Lower lobe of right lung (tissue), 2 donors: ENCODE measurements around the gene MPV17L2. TPM values are rescaled to one million over a fixed set of nuclear protein-coding genes. Genes with fewer than 3 reads are reported as not detected.

Experiments
- ATAC-seq, 2 donors: fragments of 200-7000 bp; cut with Tn5 transposase; one replicate each; pipeline ENCODE4 v1.9.1; 2020 to 2022; ENCODE audit warnings: mild to moderate bottlenecking in 2 of 2, moderate library complexity in 2 of 2
- DNase-seq: peaks from one replicate; pipeline ENCODE4 v3.0.0-alpha.2; 2020
- H3K27ac ChIP-seq: fragments of 200-600 bp; one replicate; pipeline ENCODE4 v1.8.0; 2022
- H3K27me3 ChIP-seq: fragments of 200-600 bp; one replicate; pipeline ENCODE4 v1.8.0; 2022; ENCODE audit warnings: low read depth
- H3K36me3 ChIP-seq: fragments of 200-600 bp; one replicate; pipeline ENCODE4 v1.8.0; 2022; ENCODE audit warnings: mild to moderate bottlenecking
- H3K4me1 ChIP-seq: fragments of 200-600 bp; one replicate; pipeline ENCODE4 v1.8.0; 2022
- H3K4me3 ChIP-seq: fragments of 200-600 bp; one replicate; pipeline ENCODE4 v1.8.0; 2022; ENCODE audit warnings: mild to moderate bottlenecking
- H3K9me3 ChIP-seq: fragments of 200-600 bp; one replicate; pipeline ENCODE4 v1.8.0; 2022
- intact Hi-C: fragments of 100-400 bp; cut with DNase I; formaldehyde crosslinking; loops from one replicate; pipeline ENCODE4 v1.11.0; 2022
- total RNA-seq: library from RNA; stranded (reverse); fragmentation: NEBNext Ultra II Directional; extraction: Animal tissue kit (Norgen Biotek cat#: 25700); gene quantifications from one replicate; pipeline ENCODE4 v1.2.1, GENCODE V29; 2021
- TF ChIP-seq, protein P1 (sequence below): fragments of 200-600 bp; IDR thresholded peaks from one replicate; pipeline ENCODE4 v1.8.0; 2022; ENCODE audit warnings: antibody characterized with exemption, mild to moderate bottlenecking
- donor health status: DM: no; HTN: yes; CAD: no; lungs with severe emphysema.

The MPV17L2 gene
- total RNA-seq, 1 donor from 2014 or later = 6.6 TPM

DNA sequence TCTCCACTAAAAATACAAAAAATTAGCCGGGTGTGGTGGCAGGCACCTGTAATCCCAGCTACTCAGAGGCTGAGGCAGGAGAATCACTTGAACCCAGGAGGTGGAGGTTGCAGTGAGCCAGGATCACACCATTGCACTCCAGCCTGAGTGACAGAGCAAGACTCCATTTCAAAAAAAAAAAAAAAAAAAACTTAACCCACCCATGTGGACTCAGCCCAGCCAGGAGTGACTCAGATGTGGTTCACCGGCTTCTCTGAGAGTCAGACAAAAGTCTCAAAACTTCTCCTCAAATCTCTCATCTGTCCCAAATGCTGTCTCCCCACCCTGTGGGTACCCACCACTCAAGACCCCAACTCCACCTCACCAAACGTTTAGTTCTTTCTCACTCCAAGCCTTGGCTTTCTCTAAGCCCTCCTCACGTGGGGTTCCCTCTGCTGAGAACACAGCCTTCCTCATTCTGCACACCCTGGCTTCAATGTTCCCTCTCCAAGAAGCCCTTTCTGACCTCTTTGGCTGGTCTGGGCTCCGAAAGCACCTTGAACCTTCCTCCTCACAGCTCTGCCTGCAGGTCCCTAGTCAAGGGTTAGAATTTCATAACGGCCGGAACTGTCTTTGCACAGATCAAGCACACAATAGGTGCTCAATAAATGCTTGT lies 21.9 kb downstream of the MPV17L2 start:
- H3K4me3 ChIP-seq = no peak overlapping the region
- peaks cover 5% of the 10 kb centered on the region for H3K27me3 ChIP-seq
- no peak overlapping the region for H3K27ac ChIP-seq
- H3K9me3 ChIP-seq = no peaks in the 10 kb centered on the region
- DNase-seq = no peak
- TF ChIP-seq, protein P1, sequence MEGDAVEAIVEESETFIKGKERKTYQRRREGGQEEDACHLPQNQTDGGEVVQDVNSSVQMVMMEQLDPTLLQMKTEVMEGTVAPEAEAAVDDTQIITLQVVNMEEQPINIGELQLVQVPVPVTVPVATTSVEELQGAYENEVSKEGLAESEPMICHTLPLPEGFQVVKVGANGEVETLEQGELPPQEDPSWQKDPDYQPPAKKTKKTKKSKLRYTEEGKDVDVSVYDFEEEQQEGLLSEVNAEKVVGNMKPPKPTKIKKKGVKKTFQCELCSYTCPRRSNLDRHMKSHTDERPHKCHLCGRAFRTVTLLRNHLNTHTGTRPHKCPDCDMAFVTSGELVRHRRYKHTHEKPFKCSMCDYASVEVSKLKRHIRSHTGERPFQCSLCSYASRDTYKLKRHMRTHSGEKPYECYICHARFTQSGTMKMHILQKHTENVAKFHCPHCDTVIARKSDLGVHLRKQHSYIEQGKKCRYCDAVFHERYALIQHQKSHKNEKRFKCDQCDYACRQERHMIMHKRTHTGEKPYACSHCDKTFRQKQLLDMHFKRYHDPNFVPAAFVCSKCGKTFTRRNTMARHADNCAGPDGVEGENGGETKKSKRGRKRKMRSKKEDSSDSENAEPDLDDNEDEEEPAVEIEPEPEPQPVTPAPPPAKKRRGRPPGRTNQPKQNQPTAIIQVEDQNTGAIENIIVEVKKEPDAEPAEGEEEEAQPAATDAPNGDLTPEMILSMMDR = no peak
- H3K36me3 ChIP-seq = no peaks in the 10 kb centered on the region
- H3K4me1 ChIP-seq = no peaks in the 10 kb centered on the region
- intact Hi-C loops = no loop called here
- ATAC-seq = no peak

DNA sequence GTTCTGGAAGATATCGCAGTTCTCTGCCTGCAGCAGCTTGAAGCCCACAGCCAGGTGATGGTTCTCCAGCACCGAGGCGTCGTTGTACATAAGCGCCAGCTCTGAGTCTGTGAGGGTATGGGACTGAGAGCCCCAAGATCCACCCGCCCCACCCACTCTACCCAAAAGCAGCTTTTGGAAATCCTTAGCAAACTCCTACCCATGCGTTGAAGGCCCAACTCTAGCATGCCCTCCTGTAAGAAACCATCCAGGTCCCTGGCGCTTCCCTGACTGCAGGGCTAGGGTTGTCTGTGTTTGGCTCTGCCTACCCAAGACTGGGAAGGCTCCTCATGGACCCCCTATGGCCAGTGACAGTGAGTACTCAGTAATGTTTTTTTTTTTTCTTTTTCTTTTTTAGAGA lies 23.8 kb downstream of the MPV17L2 start:
- no peak for DNase-seq
- Histone ChIP-seq H3K27ac (no peak overlapping the region), H3K4me3 (no peak overlapping the region), H3K4me1 (no peaks in the 10 kb centered on the region), H3K27me3 (no peaks in the 10 kb centered on the region), H3K36me3 (no peaks in the 10 kb centered on the region), H3K9me3 (no peaks in the 10 kb centered on the region)
- TF ChIP-seq, protein P1 = no peak
- intact Hi-C loops = no loop called here
- no peak for ATAC-seq

DNA sequence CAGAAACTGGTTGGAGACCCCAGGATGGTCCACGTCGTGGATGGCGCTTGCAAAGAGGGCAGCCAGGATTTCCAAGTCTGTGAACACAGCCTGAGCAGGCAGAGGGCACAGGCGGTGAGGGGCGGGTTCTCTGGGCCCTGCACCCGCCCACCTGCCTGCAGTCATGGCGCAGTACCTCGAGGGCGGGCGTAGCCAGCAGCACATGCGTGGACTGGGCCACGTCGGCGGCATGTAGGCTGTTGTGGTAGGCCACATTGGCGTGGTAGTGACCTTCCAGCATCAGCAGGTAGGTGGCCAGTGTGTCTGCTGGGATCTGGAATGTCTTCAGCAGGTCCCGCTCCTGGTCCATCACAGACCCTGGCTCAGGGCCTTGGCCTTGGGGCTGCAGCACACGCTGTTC lies 25.1 kb downstream of the MPV17L2 start:
- Histone ChIP-seq H3K36me3 (no peaks in the 10 kb centered on the region), H3K27me3 (no peaks in the 10 kb centered on the region), H3K4me1 (no peaks in the 10 kb centered on the region), H3K4me3 (no peak overlapping the region), H3K27ac (no peak overlapping the region), H3K9me3 (no peaks in the 10 kb centered on the region)
- TF ChIP-seq, protein P1 = no peak
- ATAC-seq = no peak
- intact Hi-C loops = no loop called here
- DNase-seq = no peak

DNA sequence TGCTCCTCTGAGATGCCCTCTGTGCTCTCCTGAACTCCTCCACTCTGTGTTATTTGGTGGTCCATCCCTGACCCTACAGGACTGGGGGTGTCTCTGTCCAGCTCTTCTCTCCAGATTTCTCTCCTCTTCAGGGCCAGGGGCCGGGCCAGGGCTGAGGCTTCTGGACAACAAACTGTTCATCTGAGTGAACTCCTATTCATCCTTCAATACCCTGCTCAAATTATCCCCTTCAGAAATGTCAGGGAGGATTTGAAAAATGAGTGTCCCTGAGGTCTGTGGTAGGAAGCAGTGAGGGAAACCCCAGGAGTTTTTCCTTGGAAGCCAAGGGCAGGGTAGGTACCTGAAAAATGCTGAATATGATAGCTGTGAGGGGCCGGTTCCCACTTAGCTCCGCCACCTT lies 25.6 kb downstream of the MPV17L2 start:
- ATAC-seq (no peak), DNase-seq (no peak)
- Histone ChIP-seq H3K27me3 (no peaks in the 10 kb centered on the region), H3K4me3 (no peak overlapping the region), H3K9me3 (no peaks in the 10 kb centered on the region), H3K27ac (no peak overlapping the region), H3K4me1 (no peaks in the 10 kb centered on the region), H3K36me3 (no peaks in the 10 kb centered on the region)
- intact Hi-C loops = no loop called here
- TF ChIP-seq, protein P1 = no peak

DNA sequence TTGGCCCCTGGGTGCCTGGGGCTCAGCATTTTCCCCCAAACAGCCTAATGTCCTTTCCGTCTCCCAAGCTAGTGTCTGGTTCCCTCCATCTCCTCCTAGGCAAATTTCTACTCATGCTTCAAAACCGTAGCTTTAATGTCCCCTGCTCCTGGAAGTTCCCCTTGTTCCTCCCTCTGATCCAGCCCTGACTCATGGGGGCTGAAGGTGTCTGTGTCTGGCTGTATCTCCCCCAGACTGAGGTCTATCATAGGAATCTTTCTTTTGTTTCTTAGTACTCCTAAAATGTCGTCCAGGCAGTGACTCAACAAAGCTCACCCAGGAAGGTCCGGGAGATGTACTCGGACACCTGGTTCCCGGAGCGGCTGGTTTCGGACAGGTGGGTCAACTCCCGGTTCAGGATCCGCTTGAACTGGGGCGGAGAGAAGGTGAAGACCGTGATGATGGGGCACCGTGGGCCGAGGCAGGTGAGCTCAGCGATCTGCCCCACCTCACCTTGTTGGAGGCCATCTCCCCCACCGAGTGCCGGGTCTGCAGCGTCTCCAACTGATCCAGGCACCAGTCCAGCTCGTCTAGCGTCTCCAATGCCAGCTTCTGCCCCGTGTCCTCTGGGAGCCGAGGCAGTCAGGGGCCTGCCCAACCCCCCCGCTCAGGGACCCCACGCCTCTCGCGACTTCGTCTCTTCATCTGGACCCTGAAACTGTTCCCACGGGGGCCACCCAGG lies 27.1 kb downstream of the MPV17L2 start:
- TF ChIP-seq, protein P1 = no peak
- H3K27me3 ChIP-seq = peaks cover 4% of the 10 kb centered on the region
- H3K27ac ChIP-seq = no peak overlapping the region
- H3K4me1 ChIP-seq = peaks cover 11% of the 10 kb centered on the region
- ATAC-seq (no peak), DNase-seq (no peak)
- H3K4me3 ChIP-seq = no peak overlapping the region
- H3K9me3 ChIP-seq = no peaks in the 10 kb centered on the region
- no peaks in the 10 kb centered on the region for H3K36me3 ChIP-seq
- intact Hi-C loops = no loop called here
